Glutamatergic neuron (in vitro differentiated cells): Measurements from ENCODE around the gene CCDC9B. TPM values are rescaled to one million over a fixed set of nuclear protein-coding genes. Genes with fewer than 3 reads are reported as not detected.

Experiments
- DNase-seq: peaks from one replicate; pipeline ENCODE4 v3.0.0; 2022
- H3K27ac Mint-ChIP-seq: one replicate; pipeline ENCODE4 v1.8.0; 2020; ENCODE audit warnings: mild to moderate bottlenecking, mixed read lengths, inconsistent platforms; ENCODE audit not compliant: unreplicated experiment
- H3K27me3 Mint-ChIP-seq: one replicate; pipeline ENCODE4 v1.8.0; 2020; ENCODE audit warnings: mild to moderate bottlenecking, moderate library complexity, mixed read lengths, inconsistent platforms; ENCODE audit not compliant: unreplicated experiment
- H3K36me3 Mint-ChIP-seq: one replicate; pipeline ENCODE4 v1.8.0; 2020; ENCODE audit warnings: mild to moderate bottlenecking, mixed read lengths, inconsistent platforms; ENCODE audit not compliant: unreplicated experiment
- H3K4me1 Mint-ChIP-seq: one replicate; pipeline ENCODE4 v1.8.0; 2020; ENCODE audit warnings: mild to moderate bottlenecking, low read depth, mixed read lengths, inconsistent platforms; ENCODE audit not compliant: unreplicated experiment
- H3K4me3 Mint-ChIP-seq: one replicate; pipeline ENCODE4 v1.8.0; 2020; ENCODE audit warnings: mild to moderate bottlenecking, mixed read lengths, inconsistent platforms; ENCODE audit not compliant: unreplicated experiment
- H3K9me3 Mint-ChIP-seq: one replicate; pipeline ENCODE4 v1.8.0; 2020; ENCODE audit warnings: mild to moderate bottlenecking, moderate library complexity, mixed read lengths, inconsistent platforms; ENCODE audit not compliant: unreplicated experiment
- CTCF ChIP-seq: fragments of 200-600 bp; sonication (generic); IDR thresholded peaks from one replicate; pipeline ENCODE4 v1.5.0; 2021; ENCODE audit not compliant: partially characterized antibody, unreplicated experiment
- total RNA-seq: library from RNA; stranded (reverse); fragmentation: NEBNext Ultra II Directional; extraction: Animal tissue kit (Norgen Biotek cat#: 25700); gene quantifications from one replicate; pipeline ENCODE4 v1.2.1, GENCODE V29; 2021; ENCODE audit not compliant: unreplicated experiment

The CCDC9B gene
- total RNA-seq, 1 donor from 2014 or later, result 0.49 TPM

GRCh38 chr15:40368719-40369473 is 28.2 kb upstream of the CCDC9B start:
- H3K4me3 Mint-ChIP-seq, result peak overlapping the region; percentile 82
- H3K27ac Mint-ChIP-seq, result no peak overlapping the region
- H3K4me1 Mint-ChIP-seq, result peaks cover 4% of the 10 kb centered on the region
- TF ChIP-seq CTCF, result no peak
- peaks cover 6% of the 10 kb centered on the region for H3K27me3 Mint-ChIP-seq
- H3K36me3 Mint-ChIP-seq, result peaks cover 4% of the 10 kb centered on the region
- H3K9me3 Mint-ChIP-seq, result peaks cover 15% of the 10 kb centered on the region
- DNase-seq, result no peak

GRCh38 chr15:40367686-40368611 is 27.2 kb upstream of the CCDC9B start:
- no peak overlapping the region for H3K4me3 Mint-ChIP-seq
- no peak overlapping the region for H3K27ac Mint-ChIP-seq
- H3K9me3 Mint-ChIP-seq, result peaks cover 15% of the 10 kb centered on the region
- peak; percentile 89 for DNase-seq
- peaks cover 4% of the 10 kb centered on the region for H3K4me1 Mint-ChIP-seq
- H3K36me3 Mint-ChIP-seq, result peaks cover 4% of the 10 kb centered on the region
- peaks cover 6% of the 10 kb centered on the region for H3K27me3 Mint-ChIP-seq
- peak; percentile 82 for TF ChIP-seq CTCF

GRCh38 chr15:40367371-40367685 is 26.6 kb upstream of the CCDC9B start:
- peaks cover 6% of the 10 kb centered on the region for H3K27me3 Mint-ChIP-seq
- no peak for DNase-seq
- no peak overlapping the region for H3K4me3 Mint-ChIP-seq
- H3K9me3 Mint-ChIP-seq, result peaks cover 15% of the 10 kb centered on the region
- no peak overlapping the region for H3K27ac Mint-ChIP-seq
- H3K4me1 Mint-ChIP-seq, result peaks cover 4% of the 10 kb centered on the region
- peaks cover 4% of the 10 kb centered on the region for H3K36me3 Mint-ChIP-seq
- no peak for TF ChIP-seq CTCF

GRCh38 chr15:40366457-40367370 is 26.0 kb upstream of the CCDC9B start:
- DNase-seq, result no peak
- H3K9me3 Mint-ChIP-seq, result peaks cover 12% of the 10 kb centered on the region
- H3K27me3 Mint-ChIP-seq, result peaks cover 9% of the 10 kb centered on the region

More at GRCh38 chr15:40366457-40367370, 26.0 kb upstream of the CCDC9B start:
- TF ChIP-seq CTCF, result no peak
- peaks cover 4% of the 10 kb centered on the region for H3K4me1 Mint-ChIP-seq
- no peak overlapping the region for H3K4me3 Mint-ChIP-seq
- H3K36me3 Mint-ChIP-seq, result peaks cover 4% of the 10 kb centered on the region
- H3K27ac Mint-ChIP-seq, result no peak overlapping the region
